Stimulated activated CD4-positive, alpha-beta T cell treated with anti-CD3 and anti-CD28 coated beads, Interleukin-1b, Interleukin-23, amount 100 ng/mL, for 1 hour (primary cell): ENCODE results near the gene TIMM9.
A peak's percentile ranks its signal among the peaks of the same experiment; 100 is the strongest.
"Not testable (repeated sequence)": the region's sequence is repeated elsewhere in the genome, so short reads cannot be mapped to it uniquely, and the experiment has no call there.

ENCODE experiments used
- DNase-seq, 2 donors: peaks; one replicate each; pipeline ENCODE4 v3.0.0-alpha.2; 2020; ENCODE audit warnings: low read depth in 2 of 2

The TIMM9 gene

GRCh38 chr14:58427281-58428117 lies at the start of gene TIMM9, which contains the start of gene KIAA0586:
TIMM9 (minus strand) TSS chr14:58427531; CDS start chr14:58411945, 15,586 bp downstream.
KIAA0586 (plus strand) TSS chr14:58427719; CDS start chr14:58428265, 546 bp downstream.
- peak; percentile 83 to 93 for DNase-seq

GRCh38 chr14:58476320-58476719 lies 49.0 kb upstream of the TIMM9 start:
- DNase-seq, result no peak

- no peak for DNase-seq
Observed at GRCh38 chr14:58469309-58469708, 42.0 kb upstream of the TIMM9 start.

GRCh38 chr14:58467575-58467974 lies 40.2 kb upstream of the TIMM9 start:
- DNase-seq, result no peak

- no peak for DNase-seq
Observed at GRCh38 chr14:58466459-58466858, 39.1 kb upstream of the TIMM9 start.

- DNase-seq, result no peak
Observed at GRCh38 chr14:58465421-58465820, 38.1 kb upstream of the TIMM9 start.

GRCh38 chr14:58464652-58465051 lies 37.3 kb upstream of the TIMM9 start:
- no peak for DNase-seq

GRCh38 chr14:58463147-58463546 lies 35.8 kb upstream of the TIMM9 start:
- DNase-seq, result no peak

- DNase-seq, result no peak
Observed at GRCh38 chr14:58460772-58461171, 33.4 kb upstream of the TIMM9 start.

GRCh38 chr14:58455593-58456265 lies 28.4 kb upstream of the TIMM9 start:
- DNase-seq, result no peak

GRCh38 chr14:58444627-58445026 lies 17.3 kb upstream of the TIMM9 start:
- no peak for DNase-seq

GRCh38 chr14:58439476-58439875 lies 12.1 kb upstream of the TIMM9 start:
- no peak for DNase-seq

- DNase-seq, result no peak
Observed at GRCh38 chr14:58430156-58430555, 2.8 kb upstream of the TIMM9 start.

- no peak for DNase-seq
Observed at GRCh38 chr14:58428118-58428683, 870 bp upstream of the TIMM9 start.

GRCh38 chr14:58426670-58427280 lies 556 bp downstream of the TIMM9 start:
- peak; percentile 12 to 25 for DNase-seq

- not testable (repeated sequence) for DNase-seq
Observed at GRCh38 chr14:58416934-58417333, 10.4 kb downstream of the TIMM9 start.

- DNase-seq, result no peak
Observed at GRCh38 chr14:58415636-58416547, 11.4 kb downstream of the TIMM9 start.

GRCh38 chr14:58414845-58415244 lies 12.5 kb downstream of the TIMM9 start:
- no peak for DNase-seq

- no peak for DNase-seq
Observed at GRCh38 chr14:58408681-58409215, 18.6 kb downstream of the TIMM9 start.

- DNase-seq, result no peak
Observed at GRCh38 chr14:58401587-58401986, 25.7 kb downstream of the TIMM9 start.

- no peak for DNase-seq
Observed at GRCh38 chr14:58398895-58399294, 28.4 kb downstream of the TIMM9 start.
